NCI-H1048 (cell line): ENCODE results near the gene ADAMTS14.

Source experiments
- DNase-seq: peaks from one replicate; lab custom pipeline; 2025; lab: John Stamatoyannopoulos, UW

ADAMTS14 gene

GRCh38 chr10:70692043-70692603 is 19.8 kb downstream of the ADAMTS14 start:
- no peak for DNase-seq

- DNase-seq = no peak
Observed at GRCh38 chr10:70693619-70694335, 21.5 kb downstream of the ADAMTS14 start.

GRCh38 chr10:70694418-70695141 is 22.3 kb downstream of the ADAMTS14 start:
- no peak for DNase-seq

GRCh38 chr10:70695241-70696030 is 23.1 kb downstream of the ADAMTS14 start:
- DNase-seq = no peak

GRCh38 chr10:70698211-70698610 is 25.9 kb downstream of the ADAMTS14 start:
- no peak for DNase-seq

GRCh38 chr10:70699063-70699658 is 26.9 kb downstream of the ADAMTS14 start:
- DNase-seq = no peak

- no peak for DNase-seq
Observed at GRCh38 chr10:70699659-70700174, 27.4 kb downstream of the ADAMTS14 start.

GRCh38 chr10:70702190-70702763 is 30.0 kb downstream of the ADAMTS14 start:
- no peak for DNase-seq

GRCh38 chr10:70704211-70704610 is 31.9 kb downstream of the ADAMTS14 start:
- no peak for DNase-seq

GRCh38 chr10:70705121-70705861 is 33.0 kb downstream of the ADAMTS14 start:
- no peak for DNase-seq

GRCh38 chr10:70711177-70711576 is 38.9 kb downstream of the ADAMTS14 start:
- no peak for DNase-seq

- DNase-seq = no peak
Observed at GRCh38 chr10:70711911-70712310, 39.6 kb downstream of the ADAMTS14 start.

- DNase-seq = no peak
Observed at GRCh38 chr10:70714245-70714644, 41.9 kb downstream of the ADAMTS14 start.

GRCh38 chr10:70714951-70715350 is 42.6 kb downstream of the ADAMTS14 start:
- no peak for DNase-seq

GRCh38 chr10:70715853-70716795 is 43.8 kb downstream of the ADAMTS14 start:
- no peak for DNase-seq

- no peak for DNase-seq
Observed at GRCh38 chr10:70722820-70723424, 50.6 kb downstream of the ADAMTS14 start.

GRCh38 chr10:70723771-70724170 is 51.5 kb downstream of the ADAMTS14 start:
- DNase-seq = no peak

- DNase-seq = no peak
Observed at GRCh38 chr10:70726909-70727495, 54.7 kb downstream of the ADAMTS14 start.

GRCh38 chr10:70728328-70728727 is 56.0 kb downstream of the ADAMTS14 start:
- no peak for DNase-seq
